Rectal smooth muscle tissue (tissue), 1 donor: Measurements from ENCODE around the gene INTS6L.
"Not testable (repeated sequence)": the region's sequence is repeated elsewhere in the genome, so short reads cannot be mapped to it uniquely, and the experiment has no call there.

Experiments
- H3K27ac ChIP-seq: one replicate; pipeline ENCODE4 v1.7.0; 2013; ENCODE audit warnings: low read depth, low read length, inconsistent platforms
- H3K27me3 ChIP-seq: one replicate; pipeline ENCODE4 v1.7.0; 2013; ENCODE audit warnings: low read length; ENCODE audit not compliant: control insufficient read depth, insufficient read depth
- H3K36me3 ChIP-seq: one replicate; pipeline ENCODE4 v1.7.0; 2013; ENCODE audit warnings: low read length; ENCODE audit not compliant: control insufficient read depth, insufficient read depth
- H3K4me1 ChIP-seq: one replicate; pipeline ENCODE4 v1.7.0; 2013; ENCODE audit warnings: low read length; ENCODE audit not compliant: control insufficient read depth, insufficient read depth
- H3K4me3 ChIP-seq: one replicate; pipeline ENCODE4 v1.7.0; 2013; ENCODE audit warnings: low read length
- H3K9ac ChIP-seq: one replicate; pipeline ENCODE4 v1.7.0; 2013; ENCODE audit warnings: low read length

The INTS6L gene

GRCh38 chrX:135581496-135581895 is 61.0 kb downstream of the INTS6L start:
- H3K4me1 ChIP-seq = no peaks in the 10 kb centered on the region
- H3K4me3 ChIP-seq = no peak overlapping the region
- H3K9ac ChIP-seq = no peak overlapping the region
- H3K27ac ChIP-seq = no peak overlapping the region
- H3K27me3 ChIP-seq = no peaks in the 10 kb centered on the region
- H3K36me3 ChIP-seq = peaks cover 3% of the 10 kb centered on the region

- H3K36me3 ChIP-seq = no peaks in the 10 kb centered on the region
- H3K4me1 ChIP-seq = no peaks in the 10 kb centered on the region
- no peaks in the 10 kb centered on the region for H3K27me3 ChIP-seq
- no peak overlapping the region for H3K27ac ChIP-seq
- H3K9ac ChIP-seq = no peak overlapping the region
- no peak overlapping the region for H3K4me3 ChIP-seq
Measured at GRCh38 chrX:135585153-135585552, 64.7 kb downstream of the INTS6L start.

- Histone ChIP-seq H3K36me3 (no peaks in the 10 kb centered on the region), H3K4me3 (no peak overlapping the region), H3K27me3 (no peaks in the 10 kb centered on the region), H3K9ac (no peak overlapping the region), H3K4me1 (no peaks in the 10 kb centered on the region), H3K27ac (no peak overlapping the region)
Measured at GRCh38 chrX:135591871-135592270, 71.4 kb downstream of the INTS6L start.

GRCh38 chrX:135594049-135594448 is 73.6 kb downstream of the INTS6L start:
- H3K4me3 ChIP-seq, H3K36me3 ChIP-seq, H3K4me1 ChIP-seq, H3K9ac ChIP-seq, H3K27ac ChIP-seq, H3K27me3 ChIP-seq: not testable (repeated sequence)

GRCh38 chrX:135594453-135594852 is 74.0 kb downstream of the INTS6L start:
- H3K4me1 ChIP-seq, H3K9ac ChIP-seq, H3K36me3 ChIP-seq, H3K27ac ChIP-seq, H3K27me3 ChIP-seq, H3K4me3 ChIP-seq: not testable (repeated sequence)

GRCh38 chrX:135595543-135595942 is 75.1 kb downstream of the INTS6L start:
- Histone ChIP-seq H3K27ac (no peak overlapping the region), H3K4me1 (no peaks in the 10 kb centered on the region), H3K36me3 (no peaks in the 10 kb centered on the region), H3K9ac (no peak overlapping the region), H3K27me3 (no peaks in the 10 kb centered on the region), H3K4me3 (no peak overlapping the region)

GRCh38 chrX:135596495-135596894 is 76.0 kb downstream of the INTS6L start:
- Histone ChIP-seq H3K27me3 (no peaks in the 10 kb centered on the region), H3K27ac (no peak overlapping the region), H3K36me3 (no peaks in the 10 kb centered on the region), H3K4me1 (no peaks in the 10 kb centered on the region), H3K4me3 (no peak overlapping the region), H3K9ac (no peak overlapping the region)

GRCh38 chrX:135605906-135606305 is 85.4 kb downstream of the INTS6L start:
- H3K36me3 ChIP-seq = no peaks in the 10 kb centered on the region
- H3K4me1 ChIP-seq = no peaks in the 10 kb centered on the region
- H3K27me3 ChIP-seq = no peaks in the 10 kb centered on the region
- no peak overlapping the region for H3K9ac ChIP-seq
- no peak overlapping the region for H3K4me3 ChIP-seq
- H3K27ac ChIP-seq = no peak overlapping the region

GRCh38 chrX:135624408-135625204 is 104.1 kb downstream of the INTS6L start:
- H3K4me3 ChIP-seq, H3K4me1 ChIP-seq, H3K36me3 ChIP-seq, H3K27ac ChIP-seq, H3K27me3 ChIP-seq, H3K9ac ChIP-seq: not testable (repeated sequence)

GRCh38 chrX:135625995-135626394 is 105.5 kb downstream of the INTS6L start:
- H3K27me3 ChIP-seq = no peaks in the 10 kb centered on the region
- no peak overlapping the region for H3K4me3 ChIP-seq
- no peaks in the 10 kb centered on the region for H3K4me1 ChIP-seq

GRCh38 chrX:135629342-135629741 is 108.9 kb downstream of the INTS6L start:
- Histone ChIP-seq H3K27me3 (no peaks in the 10 kb centered on the region), H3K27ac (no peak overlapping the region), H3K4me1 (no peaks in the 10 kb centered on the region), H3K36me3 (no peaks in the 10 kb centered on the region), H3K4me3 (no peak overlapping the region), H3K9ac (no peak overlapping the region)

More at GRCh38 chrX:135625995-135626394, 105.5 kb downstream of the INTS6L start:
- H3K9ac ChIP-seq = no peak overlapping the region
- no peak overlapping the region for H3K27ac ChIP-seq
- H3K36me3 ChIP-seq = no peaks in the 10 kb centered on the region
